Astrocyte of the spinal cord (primary cell): ENCODE measurements around the gene PLEKHH1.

Source experiments
- DNase-seq: peaks from one replicate; pipeline ENCODE4 v3.0.0; 2011; ENCODE audit warnings: low read depth, low spot score
- H3K4me3 ChIP-seq: 2 replicates; pipeline ENCODE4 v1.5.1; 2011; ENCODE audit warnings: low read depth, mild to moderate bottlenecking, low read length, moderate library complexity
- CTCF ChIP-seq: IDR thresholded peaks from 2 replicates; pipeline ENCODE4 v1.5.1; 2012; ENCODE audit warnings: low read depth, mild to moderate bottlenecking, low read length, inconsistent platforms
- in situ Hi-C: cut with HindIII; loops from 2 replicates; pipeline ENCODE4 v1.10.0; 2017; ENCODE audit warnings: low sequenced_read_pairs

Gene PLEKHH1

GRCh38 chr14:67532998-67533753 is at the start of gene PLEKHH1:
TSS of gene PLEKHH1 (plus strand) at chr14:67533290. CDS start at chr14:67541868, 8,578 bp downstream.
- TF ChIP-seq CTCF = no peak
- peak; percentile 65 for DNase-seq
- in situ Hi-C loops = no loop called here
- peak within 1 kb of the TSS; percentile 44 for H3K4me3 ChIP-seq

- H3K4me3 ChIP-seq = no peak overlapping the region
- in situ Hi-C loops = no loop called here
- TF ChIP-seq CTCF = no peak
- no peak for DNase-seq
Observed at GRCh38 chr14:67483579-67484285, 49.4 kb upstream of the PLEKHH1 start.

- in situ Hi-C loops = no loop called here
- peak; percentile 19 for DNase-seq
- no peak overlapping the region for H3K4me3 ChIP-seq
- TF ChIP-seq CTCF = no peak
Observed at GRCh38 chr14:67485501-67486095, 47.5 kb upstream of the PLEKHH1 start.

GRCh38 chr14:67486890-67487289 is 46.2 kb upstream of the PLEKHH1 start:
- in situ Hi-C loops = no loop called here
- no peak for DNase-seq
- TF ChIP-seq CTCF = no peak
- H3K4me3 ChIP-seq = no peak overlapping the region

- in situ Hi-C loops = no loop called here
- TF ChIP-seq CTCF = no peak
- DNase-seq = no peak
- no peak overlapping the region for H3K4me3 ChIP-seq
Observed at GRCh38 chr14:67487332-67487731, 45.8 kb upstream of the PLEKHH1 start.

- in situ Hi-C loops = no loop called here
- no peak for TF ChIP-seq CTCF
- DNase-seq = peak; percentile 17
- no peak within 1 kb of the TSS for H3K4me3 ChIP-seq
Observed at GRCh38 chr14:67487937-67488893, 44.9 kb upstream of the PLEKHH1 start, which contains the start of gene TMEM229B. TSS of gene TMEM229B (minus strand) at chr14:67488721. CDS start at chr14:67473923, 14,798 bp downstream.
